H1 (cell line): ENCODE data around the gene METTL14. TPM values are rescaled to one million over a fixed set of nuclear protein-coding genes. Genes with fewer than 3 reads are reported as not detected.

Experiments
- CTCF ChIA-PET: fragments of 300-600 bp; sonication (Branson Sonifier 250); formaldehyde crosslinking; loops from one replicate; lab custom pipeline; 2021; ENCODE audit not compliant: partially characterized antibody; lab: Charles Lee
- POLR2A ChIA-PET: fragments of 300-600 bp; sonication (Branson Sonifier 250); formaldehyde crosslinking; loops from one replicate; lab custom pipeline; 2021; ENCODE audit warnings: inconsistent platforms; ENCODE audit not compliant: partially characterized antibody; lab: Charles Lee
- DNase-seq, 2 experiments: peaks; one replicate each; pipeline versions ENCODE4 v3.0.0 to v3.0.0-alpha.2; 2010 to 2022; ENCODE audit warnings: low spot score in 2 of 2, low read depth in 1 of 2, mixed read lengths in 1 of 2
- FAIRE-seq: peaks from 2 replicates; lab custom pipeline; 2011; peaks lifted over from hg19 to GRCh38; lab: Jason Lieb, UNC
- H2AFZ ChIP-seq: 2 replicates; pipeline ENCODE4 v1.8.1; 2012; ENCODE audit warnings: low read length, inconsistent platforms
- H2AK5ac ChIP-seq: 2 replicates; pipeline ENCODE4 v1.6.1; 2013; ENCODE audit warnings: low read depth, low read length
- H2BK120ac ChIP-seq: replicated peaks from 2 replicates; pipeline ENCODE3; 2013; ENCODE audit warnings: low read depth, low read length, inconsistent platforms
- H2BK12ac ChIP-seq: 2 replicates; pipeline ENCODE4 v1.6.1; 2013; ENCODE audit warnings: low read depth, low read length
- H2BK15ac ChIP-seq: 2 replicates; pipeline ENCODE4 v1.6.1; 2013; ENCODE audit warnings: low read length
- H2BK20ac ChIP-seq: 2 replicates; pipeline ENCODE4 v1.6.1; 2013; ENCODE audit warnings: low read length
- H2BK5ac ChIP-seq: 2 replicates; pipeline ENCODE4 v1.6.1; 2013; ENCODE audit warnings: low read depth, low read length
- H3K14ac ChIP-seq: 2 replicates; pipeline ENCODE4 v1.6.1; 2013; ENCODE audit warnings: inconsistent platforms; ENCODE audit not compliant: insufficient read length
- H3K18ac ChIP-seq: 2 replicates; pipeline ENCODE4 v1.6.1; 2013; ENCODE audit warnings: low read length; ENCODE audit errors: extremely low read depth
- H3K23ac ChIP-seq: 2 replicates; pipeline ENCODE4 v1.6.1; 2013; ENCODE audit warnings: inconsistent platforms; ENCODE audit not compliant: insufficient read length
- H3K23me2 ChIP-seq: 2 replicates; pipeline ENCODE4 v1.6.1; 2013; ENCODE audit warnings: low read depth, low read length
- H3K27ac ChIP-seq: 2 replicates; pipeline ENCODE4 v1.6.1; 2011; ENCODE audit warnings: low read depth, low read length, inconsistent platforms
- H3K27me3 ChIP-seq, 4 experiments: replicated peaks in 1 of 4; 1 replicate in 1 of 4; 2 replicates in 3 of 4; pipeline versions ENCODE4 v1.6.1 to v1.8.1; 2011 to 2013; ENCODE audit warnings: low read length in 3 of 4, mild to moderate bottlenecking in 3 of 4, inconsistent platforms in 2 of 4, mixed read lengths in 2 of 4, moderate library complexity in 1 of 4; ENCODE audit not compliant: control insufficient read depth in 3 of 4, insufficient read depth in 3 of 4; ENCODE audit errors: extremely low read depth in 1 of 4
- H3K36me3 ChIP-seq, 4 experiments: 2 replicates each; pipeline versions ENCODE4 v1.6.1 to v1.8.1; 2011 to 2013; ENCODE audit warnings: mild to moderate bottlenecking in 4 of 4, low read length in 3 of 4, moderate library complexity in 2 of 4, control low read depth in 1 of 4, inconsistent platforms in 1 of 4; ENCODE audit not compliant: insufficient read depth in 4 of 4, control insufficient read depth in 2 of 4
- H3K4ac ChIP-seq: replicated peaks from 2 replicates; pipeline ENCODE3; 2013; ENCODE audit warnings: low read length, low read depth, mixed read lengths, inconsistent platforms; ENCODE audit not compliant: insufficient read length
- H3K4me1 ChIP-seq, 4 experiments: replicated peaks in 1 of 4; 1 replicate in 1 of 4; 2 replicates in 3 of 4; pipeline versions ENCODE4 v1.6.1 to v1.8.1; 2011 to 2013; ENCODE audit warnings: low read length in 3 of 4, inconsistent platforms in 2 of 4, mixed read lengths in 1 of 4; ENCODE audit not compliant: insufficient read depth in 4 of 4, control insufficient read depth in 3 of 4
- H3K4me2 ChIP-seq, 2 experiments: 2 replicates each; pipeline versions ENCODE4 v1.6.1 to v1.8.1; 2011 to 2013; ENCODE audit warnings: low read depth in 2 of 2, low read length in 2 of 2, control low read depth in 1 of 2, inconsistent platforms in 1 of 2, mild to moderate bottlenecking in 1 of 2; ENCODE audit not compliant: insufficient read depth in 1 of 2
- H3K4me3 ChIP-seq, 4 experiments: fragments of 200-600, 300-600 bp in 1 of 4; sonication (generic), shearing (Covaris generic), sonication (Bioruptor Twin) in 1 of 4; 2 replicates each; pipeline versions ENCODE4 v1.5.1 to v1.8.1; 2011 to 2016; ENCODE audit warnings: low read length in 4 of 4, low read depth in 3 of 4, control low read depth in 2 of 4, inconsistent platforms in 2 of 4, mild to moderate bottlenecking in 2 of 4, mixed read lengths in 1 of 4, moderate library complexity in 1 of 4; ENCODE audit not compliant: insufficient read depth in 2 of 4; ENCODE audit errors: extremely low read depth in 1 of 4
- H3K56ac ChIP-seq: replicated peaks from 2 replicates; pipeline ENCODE3; 2013; ENCODE audit warnings: low read depth, mild to moderate bottlenecking, mixed read lengths, low read length, inconsistent platforms; ENCODE audit not compliant: insufficient read length
- H3K79me1 ChIP-seq: 2 replicates; pipeline ENCODE4 v1.6.1; 2013; ENCODE audit warnings: low read depth, low read length, control low read depth
- H3K79me2 ChIP-seq, 2 experiments: 2 replicates each; pipeline versions ENCODE4 v1.6.1 to v1.8.1; 2012 to 2013; ENCODE audit warnings: low read length in 2 of 2, mild to moderate bottlenecking in 2 of 2, inconsistent platforms in 1 of 2; ENCODE audit not compliant: insufficient read depth in 2 of 2, control insufficient read depth in 1 of 2
- H3K9ac ChIP-seq, 4 experiments: replicated peaks in 1 of 4; 1 replicate in 1 of 4; 2 replicates in 3 of 4; pipeline versions ENCODE4 v1.6.1 to v1.8.1; 2011 to 2013; ENCODE audit warnings: low read depth in 3 of 4, low read length in 3 of 4, control low read depth in 2 of 4, mild to moderate bottlenecking in 2 of 4, moderate library complexity in 2 of 4, inconsistent platforms in 1 of 4; ENCODE audit errors: extremely low read depth in 1 of 4
- H3K9me3 ChIP-seq, 2 experiments: 2 replicates each; pipeline versions ENCODE4 v1.6.1 to v1.8.1; 2012 to 2013; ENCODE audit warnings: mild to moderate bottlenecking in 2 of 2, moderate library complexity in 2 of 2, control low read depth in 1 of 2, inconsistent platforms in 1 of 2, low read depth in 1 of 2, low read length in 1 of 2, mixed read lengths in 1 of 2; ENCODE audit not compliant: insufficient read depth in 2 of 2
- H4K20me1 ChIP-seq, 2 experiments: replicated peaks in 1 of 2; 2 replicates each; pipeline versions ENCODE3 to v1.8.1; 2011 to 2013; ENCODE audit warnings: inconsistent platforms in 2 of 2, low read length in 2 of 2, mild to moderate bottlenecking in 1 of 2; ENCODE audit not compliant: insufficient read depth in 2 of 2, control insufficient read depth in 1 of 2
- H4K5ac ChIP-seq: 2 replicates; pipeline ENCODE4 v1.6.1; 2013; ENCODE audit warnings: low read length, low read depth, mixed read lengths, inconsistent platforms; ENCODE audit not compliant: insufficient read length
- H4K8ac ChIP-seq: 2 replicates; pipeline ENCODE4 v1.8.0; 2013; ENCODE audit warnings: mild to moderate bottlenecking, moderate library complexity, low read length, inconsistent platforms; ENCODE audit not compliant: insufficient read depth; ENCODE audit errors: extremely low read depth
- H4K91ac ChIP-seq: replicated peaks from 2 replicates; pipeline ENCODE3; 2013; ENCODE audit warnings: low read length, mixed read lengths, inconsistent platforms; ENCODE audit not compliant: insufficient read length
- ATF3 ChIP-seq: IDR thresholded peaks from 2 replicates; pipeline ENCODE4 v1.6.1; 2011; ENCODE audit warnings: low read depth, mild to moderate bottlenecking, low read length; ENCODE audit not compliant: insufficient read depth
- BACH1 ChIP-seq: IDR thresholded peaks from 2 replicates; pipeline ENCODE4 v1.6.1; 2012; ENCODE audit warnings: low read length, improper control_type of control experiment
- CHD2 ChIP-seq: IDR thresholded peaks from 2 replicates; pipeline ENCODE4 v1.6.1; 2012; ENCODE audit warnings: low read length, improper control_type of control experiment
- KDM4A ChIP-seq: IDR thresholded peaks from one replicate; pipeline ENCODE4 v1.7.1; 2012; ENCODE audit warnings: low read depth, mild to moderate bottlenecking, moderate library complexity, low read length, inconsistent platforms; ENCODE audit not compliant: severe bottlenecking
- KDM5A ChIP-seq: fragments of 200-600 bp; IDR thresholded peaks from 2 replicates; pipeline ENCODE4 v1.7.1; 2012; ENCODE audit warnings: mild to moderate bottlenecking, low read length, inconsistent platforms, mixed read lengths
- SAP30 ChIP-seq: fragments of 300-600 bp; sonication (generic); IDR thresholded peaks from 2 replicates; pipeline ENCODE4 v1.7.1; 2012; ENCODE audit warnings: low read length, moderate library complexity, mild to moderate bottlenecking, inconsistent platforms; ENCODE audit not compliant: insufficient read depth, insufficient replicate concordance
- SP2 ChIP-seq: IDR thresholded peaks from 2 replicates; pipeline ENCODE4 v1.6.1; 2012; ENCODE audit warnings: mild to moderate bottlenecking, low read length, inconsistent platforms
- SP4 ChIP-seq: IDR thresholded peaks from 2 replicates; pipeline ENCODE4 v1.6.1; 2012; ENCODE audit warnings: low read length, inconsistent platforms
- TAF7 ChIP-seq: optimal IDR thresholded peaks from 2 replicates; pipeline ENCODE3; 2011; ENCODE audit warnings: low read depth, mild to moderate bottlenecking, inconsistent platforms, low read length, moderate library complexity, borderline replicate concordance
- WGBS, 2 experiments: shearing (Covaris generic) in 1 of 2; methylation state at CpG; one replicate each; pipeline versions ENCODE4 v1.1.6 to v1.1.7; 2013 to 2015; ENCODE audit warnings: low lambda C conversion rate in 2 of 2, mixed read lengths in 2 of 2, inconsistent platforms in 1 of 2, low coverage in 1 of 2, missing lambda C conversion rate in 1 of 2; ENCODE audit not compliant: insufficient replicate concordance in 2 of 2, insufficient coverage in 1 of 2, insufficient read length in 1 of 2; ENCODE audit errors: extremely low coverage in 1 of 2, missing lambda C conversion rate in 1 of 2; 5-methylcytosine and 5-hydroxymethylcytosine counted together
- polyA plus RNA-seq, 7 experiments: library from polyadenylated mRNA; depleted of rRNA in 3 of 7; stranded (reverse) in 5 of 7; unstranded in 2 of 7; fragments of >200 nt in 5 of 7; fragments of 200-250 nt in 2 of 7; gene quantifications; 1 replicate in 5 of 7; 2 replicates in 1 of 7; 4 replicates in 1 of 7; pipeline versions ENCODE4 v1.2.1 to v1.2.3, GENCODE V29; 2011 to 2013; ENCODE audit warnings: missing spikeins in 2 of 7, mixed read lengths in 2 of 7
- total RNA-seq: library from RNA; stranded (reverse); fragmentation: NEBNext Ultra II Directional; extraction: Animal tissue kit (Norgen Biotek cat#: 25700); gene quantifications from 2 replicates; pipeline ENCODE4 v1.2.1, GENCODE V29; 2021
- TF ChIP-seq, protein P1 (sequence below): IDR thresholded peaks from 2 replicates; pipeline ENCODE4 v1.6.1; 2012; ENCODE audit warnings: low read length, inconsistent platforms

The METTL14 gene
- total and polyA plus RNA-seq, 2 of the 8 experiments (the other 6 are each of a cell fraction or from before 2014, with no cell fraction given), result 8.8 to 57.3 TPM

DNA sequence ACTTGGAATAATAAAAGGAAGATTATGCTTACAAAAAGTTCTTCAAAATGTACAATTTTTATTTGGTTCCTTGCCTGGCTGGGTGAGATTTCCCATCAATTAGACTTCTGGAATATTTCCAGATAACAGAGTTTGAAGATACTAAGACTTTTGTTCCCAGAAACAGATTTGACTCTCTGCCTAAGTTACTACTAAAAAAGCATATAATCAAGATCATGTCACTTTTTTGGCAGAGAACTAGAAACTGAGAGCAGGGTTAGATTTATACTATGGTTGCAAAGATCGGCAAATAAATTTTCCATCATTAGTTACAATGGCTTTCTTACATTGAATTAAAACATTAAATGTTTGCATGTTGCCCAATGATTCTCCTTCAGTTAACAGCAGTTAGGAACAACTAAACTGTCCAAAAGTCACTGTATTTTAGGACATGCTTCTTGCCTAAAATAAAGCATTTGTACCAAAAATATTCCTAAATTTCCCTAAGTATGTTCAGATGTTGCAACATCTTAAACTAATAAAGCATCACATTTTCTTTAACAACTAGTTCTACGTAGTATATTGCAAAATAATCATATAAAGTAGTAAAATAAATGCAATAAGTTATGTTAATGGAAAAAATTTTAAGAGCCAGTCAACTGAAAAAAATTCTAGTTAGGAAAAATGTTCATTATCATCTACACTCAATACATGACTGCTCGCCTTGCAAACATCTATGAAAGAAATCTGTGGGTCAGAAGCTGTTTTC, 77.7 kb downstream of the METTL14 start:
- Histone ChIP-seq H3K27ac (no peak overlapping the region), H3K79me2 (no peaks in the 10 kb centered on the region), H3K36me3 (peaks cover 12 to 54% (median 35%) of the 10 kb centered on the region in 4 experiments; a peak in 7 of 8 replicates)

More for the DNA sequence above, 77.7 kb downstream of the METTL14 start:
- H3K23ac ChIP-seq, result no peak overlapping the region
- no peak for TF ChIP-seq SP2
- TF ChIP-seq KDM5A, result no peak
- TF ChIP-seq KDM4A, result no peak
- no peak for TF ChIP-seq ATF3
- TF ChIP-seq, protein P1, sequence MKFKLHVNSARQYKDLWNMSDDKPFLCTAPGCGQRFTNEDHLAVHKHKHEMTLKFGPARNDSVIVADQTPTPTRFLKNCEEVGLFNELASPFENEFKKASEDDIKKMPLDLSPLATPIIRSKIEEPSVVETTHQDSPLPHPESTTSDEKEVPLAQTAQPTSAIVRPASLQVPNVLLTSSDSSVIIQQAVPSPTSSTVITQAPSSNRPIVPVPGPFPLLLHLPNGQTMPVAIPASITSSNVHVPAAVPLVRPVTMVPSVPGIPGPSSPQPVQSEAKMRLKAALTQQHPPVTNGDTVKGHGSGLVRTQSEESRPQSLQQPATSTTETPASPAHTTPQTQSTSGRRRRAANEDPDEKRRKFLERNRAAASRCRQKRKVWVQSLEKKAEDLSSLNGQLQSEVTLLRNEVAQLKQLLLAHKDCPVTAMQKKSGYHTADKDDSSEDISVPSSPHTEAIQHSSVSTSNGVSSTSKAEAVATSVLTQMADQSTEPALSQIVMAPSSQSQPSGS, result no peak
- no peak for TF ChIP-seq SAP30
- TF ChIP-seq BACH1, result no peak
- TF ChIP-seq TAF7, result no peak
- TF ChIP-seq SP4, result no peak
- no peak for TF ChIP-seq CHD2
- no peak overlapping the region for H3K14ac ChIP-seq
- H3K4me1 ChIP-seq, result no peaks in the 10 kb centered on the region
- no peaks in the 10 kb centered on the region for H3K79me1 ChIP-seq
- no peak overlapping the region for H2BK12ac ChIP-seq
- no peaks in the 10 kb centered on the region for H3K23me2 ChIP-seq
- no peak overlapping the region for H3K18ac ChIP-seq
- H2BK5ac ChIP-seq, result no peak overlapping the region
- H2BK15ac ChIP-seq, result no peak overlapping the region
- DNase-seq (no peak), FAIRE-seq (no peak)
- H2BK20ac ChIP-seq, result no peak overlapping the region
- no peak overlapping the region for H3K4ac ChIP-seq
- H3K4me2 ChIP-seq, result no peak overlapping the region
- no peak overlapping the region for H4K91ac ChIP-seq
- no peak overlapping the region for H3K56ac ChIP-seq
- POLR2A ChIA-PET, result interaction anchor here (0.6 kb wide), 1 partner anchor 116 kb away, joined by 3 read pairs; no protein-coding TSS in a partner anchor
- no peaks in the 10 kb centered on the region for H3K9me3 ChIP-seq
- H4K5ac ChIP-seq, result no peak overlapping the region
- no peak overlapping the region for H3K4me3 ChIP-seq
- H2AK5ac ChIP-seq, result no peak overlapping the region
- H2BK120ac ChIP-seq, result no peak overlapping the region
- no peak overlapping the region for H4K8ac ChIP-seq
- WGBS, 2 experiments, result 91% methylated on average over 3 of the region's 3 CpGs; no CpG with 5 or more reads in 1 of the 2 experiments
- H2AFZ ChIP-seq, result no peak overlapping the region
- CTCF ChIA-PET, result no interaction called here
- H3K27me3 ChIP-seq, result no peaks in the 10 kb centered on the region
- H3K9ac ChIP-seq, result no peak overlapping the region
- H4K20me1 ChIP-seq, result no peaks in the 10 kb centered on the region
